ENCODE measurements around the gene ADAMTS9. TPM values are rescaled to one million over a fixed set of nuclear protein-coding genes. Genes with fewer than 3 reads are reported as not detected.

The ADAMTS9 gene
- total RNA-seq, 1 donor: not detected

DNA sequence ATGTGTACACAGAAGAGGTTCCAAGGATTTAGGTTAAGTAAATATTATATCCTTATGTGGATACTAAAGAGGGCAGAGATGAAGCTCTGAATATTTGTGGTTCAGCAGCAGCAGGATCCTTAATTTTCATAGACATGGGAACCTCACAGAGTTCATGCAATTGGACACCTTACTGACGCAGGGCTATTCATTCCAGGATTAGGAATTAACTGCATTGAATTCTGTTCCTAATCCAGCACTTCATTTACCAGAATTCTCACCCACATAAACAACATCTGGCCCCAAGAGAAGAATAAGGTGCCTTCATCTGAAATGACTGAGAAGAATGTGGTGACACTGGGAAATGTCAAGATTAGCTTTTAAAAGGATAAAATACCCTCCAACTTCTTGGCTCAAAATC lies 62.4 kb downstream of the ADAMTS9 start:
- H3K4me1 ChIP-seq (ENCODE audit: insufficient read depth, low read length): no peaks in the 10 kb centered on the region
- H3K27me3 ChIP-seq (ENCODE audit: insufficient read depth, low read length): no peaks in the 10 kb centered on the region
- no peaks in the 10 kb centered on the region for H3K9me3 ChIP-seq (ENCODE audit: low read depth, low read length)
- H3K4me3 ChIP-seq (ENCODE audit: low read length): no peak overlapping the region

DNA sequence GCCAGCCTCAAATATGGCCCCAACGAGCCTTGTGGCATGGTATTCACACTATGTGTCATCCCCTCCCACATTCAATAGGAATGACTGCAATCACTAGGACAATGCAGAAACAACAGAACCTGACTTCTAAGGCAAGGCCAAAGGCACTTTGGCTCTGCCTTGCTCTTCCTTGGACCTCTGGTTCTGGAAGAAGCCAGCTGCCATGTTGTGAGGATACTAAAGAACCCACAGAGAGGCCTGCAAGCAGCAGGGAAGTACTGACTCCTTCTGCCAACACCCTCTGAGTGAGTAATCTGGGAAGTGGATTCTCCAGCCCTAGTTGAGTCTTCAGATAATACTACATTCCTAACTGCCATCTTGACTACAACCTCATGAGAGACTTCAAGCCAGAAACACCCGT lies 64.7 kb downstream of the ADAMTS9 start:
- Histone ChIP-seq H3K4me3 (ENCODE audit: low read length) (no peak overlapping the region), H3K27me3 (ENCODE audit: insufficient read depth, low read length) (no peaks in the 10 kb centered on the region), H3K4me1 (ENCODE audit: insufficient read depth, low read length) (no peaks in the 10 kb centered on the region), H3K9me3 (ENCODE audit: low read depth, low read length) (no peaks in the 10 kb centered on the region)

DNA sequence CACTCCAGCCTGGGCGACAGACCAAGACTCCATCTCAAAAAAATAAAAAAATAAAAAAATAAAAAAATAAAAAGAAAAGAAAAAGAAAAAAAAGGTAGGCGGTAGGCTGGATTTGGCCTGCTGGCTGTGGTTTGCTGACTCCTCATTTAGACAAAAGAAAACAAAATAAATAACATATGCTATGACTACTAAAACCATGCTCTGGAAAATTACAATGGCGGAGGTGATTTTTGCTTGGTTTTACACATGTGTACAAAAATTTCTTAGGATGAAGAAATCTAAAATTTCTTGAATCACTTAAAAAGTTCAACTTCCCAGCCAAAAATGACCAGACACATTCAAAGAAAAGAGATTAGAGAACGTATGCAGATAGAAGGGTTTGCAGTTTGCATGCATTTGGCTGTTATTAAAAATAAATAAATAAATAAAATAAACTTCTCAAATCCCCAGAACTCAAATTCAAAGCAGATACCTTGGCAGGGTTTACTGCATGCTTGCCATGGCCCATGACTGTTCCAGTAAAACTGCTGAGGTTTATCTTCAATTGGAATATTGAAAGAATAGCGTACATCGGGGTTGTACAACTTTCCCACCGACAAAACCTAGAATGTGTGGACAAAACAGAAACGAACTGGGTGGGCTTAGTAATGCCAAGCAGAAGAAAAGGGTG lies 65.9 kb downstream of the ADAMTS9 start:
- Histone ChIP-seq H3K4me1 (ENCODE audit: insufficient read depth, low read length) (no peaks in the 10 kb centered on the region), H3K4me3 (ENCODE audit: low read length) (no peak overlapping the region), H3K9me3 (ENCODE audit: low read depth, low read length) (no peaks in the 10 kb centered on the region), H3K27me3 (ENCODE audit: insufficient read depth, low read length) (no peaks in the 10 kb centered on the region)

DNA sequence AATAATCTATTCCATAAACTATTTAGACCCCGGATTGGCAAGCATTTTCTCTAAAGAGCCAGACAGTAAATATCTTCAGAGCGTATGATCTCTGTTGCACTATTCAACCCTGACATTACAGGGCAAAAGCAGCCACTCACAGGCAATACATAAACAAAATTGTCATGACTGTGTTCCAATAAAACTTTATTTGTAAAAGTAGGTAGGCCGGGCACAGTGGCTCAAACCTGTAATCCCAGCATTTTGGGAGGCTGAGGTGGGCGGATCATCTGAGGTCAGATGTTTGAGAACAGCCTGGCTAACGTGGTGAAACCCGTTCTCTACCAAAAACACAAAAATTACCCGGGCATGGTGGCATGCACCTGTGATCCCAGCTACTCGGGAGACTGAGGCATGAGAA lies 66.5 kb downstream of the ADAMTS9 start:
- Histone ChIP-seq H3K4me1 (ENCODE audit: insufficient read depth, low read length) (no peaks in the 10 kb centered on the region), H3K4me3 (ENCODE audit: low read length) (no peak overlapping the region), H3K9me3 (ENCODE audit: low read depth, low read length) (no peaks in the 10 kb centered on the region), H3K27me3 (ENCODE audit: insufficient read depth, low read length) (no peaks in the 10 kb centered on the region)

DNA sequence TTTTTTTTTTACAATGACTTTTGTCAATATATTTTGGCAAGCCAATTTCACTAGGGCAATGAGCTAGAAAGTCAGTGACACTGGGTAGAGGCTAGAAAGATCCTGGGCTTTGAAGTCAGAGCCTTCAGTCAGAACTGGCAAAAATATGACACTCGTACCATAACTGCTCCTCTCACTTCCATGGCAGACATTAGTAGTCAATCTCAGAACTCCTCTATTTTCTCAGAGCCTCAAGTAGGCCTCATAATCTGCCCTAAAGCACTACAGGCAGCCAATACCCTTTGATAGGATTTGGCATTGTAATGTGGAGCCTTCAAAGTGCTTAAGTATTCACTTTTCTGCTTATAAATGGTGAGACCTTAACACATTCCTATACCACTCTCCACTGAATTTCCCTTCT lies 67.8 kb downstream of the ADAMTS9 start:
- Histone ChIP-seq H3K4me3 (ENCODE audit: low read length) (no peak overlapping the region), H3K27me3 (ENCODE audit: insufficient read depth, low read length) (no peaks in the 10 kb centered on the region), H3K4me1 (ENCODE audit: insufficient read depth, low read length) (no peaks in the 10 kb centered on the region), H3K9me3 (ENCODE audit: low read depth, low read length) (no peaks in the 10 kb centered on the region)

DNA sequence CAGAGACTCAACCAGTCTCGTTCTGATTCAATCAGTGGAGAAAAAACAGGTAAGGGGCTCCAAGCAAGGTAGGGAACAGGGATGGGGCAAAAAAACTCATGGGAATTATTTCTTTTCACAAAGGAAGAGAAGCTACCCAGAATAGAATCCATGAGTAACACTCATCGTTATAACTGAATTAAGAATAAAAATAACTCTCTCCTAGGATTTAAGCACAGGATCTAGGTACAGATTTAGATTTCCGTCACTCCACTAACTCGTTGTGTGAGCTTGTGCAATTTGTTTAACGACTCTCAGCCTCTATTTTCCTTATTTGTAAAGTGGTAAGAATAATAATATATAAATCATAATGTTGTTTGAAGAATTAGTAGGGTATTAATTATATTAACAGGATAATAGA lies 68.6 kb downstream of the ADAMTS9 start:
- no peaks in the 10 kb centered on the region for H3K27me3 ChIP-seq (ENCODE audit: insufficient read depth, low read length)
- no peak overlapping the region for H3K4me3 ChIP-seq (ENCODE audit: low read length)
- no peaks in the 10 kb centered on the region for H3K9me3 ChIP-seq (ENCODE audit: low read depth, low read length)
- no peaks in the 10 kb centered on the region for H3K4me1 ChIP-seq (ENCODE audit: insufficient read depth, low read length)

DNA sequence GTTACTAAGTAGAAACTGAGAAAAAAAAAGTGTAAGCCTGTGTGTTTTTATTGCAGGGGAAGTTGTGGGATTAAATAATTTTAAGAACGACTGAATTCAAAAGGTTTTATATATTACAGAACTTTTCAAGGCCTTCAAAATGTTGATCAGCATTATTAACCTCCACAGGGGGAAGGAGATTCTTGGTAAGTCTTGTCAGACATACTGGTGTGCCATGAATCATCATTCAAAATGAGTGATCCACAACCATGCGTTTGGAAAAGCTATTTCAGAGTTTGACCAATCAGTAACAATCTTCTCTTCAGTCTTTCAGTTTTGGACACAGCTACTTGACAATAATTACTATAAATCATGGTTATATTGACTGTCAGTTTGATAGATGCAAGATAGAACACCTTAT lies 70.2 kb downstream of the ADAMTS9 start:
- H3K27me3 ChIP-seq (ENCODE audit: insufficient read depth, low read length): no peaks in the 10 kb centered on the region
- H3K4me3 ChIP-seq (ENCODE audit: low read length): no peak overlapping the region
- H3K4me1 ChIP-seq (ENCODE audit: insufficient read depth, low read length): no peaks in the 10 kb centered on the region
- no peaks in the 10 kb centered on the region for H3K9me3 ChIP-seq (ENCODE audit: low read depth, low read length)

DNA sequence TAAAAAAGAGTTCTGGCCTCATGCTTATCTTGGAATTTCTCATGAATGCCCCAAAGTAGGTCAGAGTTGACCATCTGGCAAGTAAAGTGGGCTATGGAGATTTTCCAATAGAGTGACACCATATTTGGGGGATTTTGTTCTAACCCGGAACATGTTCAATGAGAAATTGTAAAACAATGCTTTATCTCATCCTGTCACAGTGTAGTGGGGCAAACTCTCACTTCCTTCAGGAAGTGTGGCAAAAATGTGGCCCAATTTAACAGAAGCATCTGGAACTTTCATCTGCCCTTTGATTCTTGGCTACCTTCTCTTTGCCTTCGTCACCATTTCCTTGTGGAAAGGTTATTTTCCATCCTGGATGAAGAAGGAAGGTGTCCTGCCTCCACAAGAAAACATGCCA lies 70.8 kb downstream of the ADAMTS9 start:
- H3K4me3 ChIP-seq (ENCODE audit: low read length): no peak overlapping the region
- H3K9me3 ChIP-seq (ENCODE audit: low read depth, low read length): no peaks in the 10 kb centered on the region
- no peaks in the 10 kb centered on the region for H3K4me1 ChIP-seq (ENCODE audit: insufficient read depth, low read length)
- H3K27me3 ChIP-seq (ENCODE audit: insufficient read depth, low read length): no peaks in the 10 kb centered on the region

DNA sequence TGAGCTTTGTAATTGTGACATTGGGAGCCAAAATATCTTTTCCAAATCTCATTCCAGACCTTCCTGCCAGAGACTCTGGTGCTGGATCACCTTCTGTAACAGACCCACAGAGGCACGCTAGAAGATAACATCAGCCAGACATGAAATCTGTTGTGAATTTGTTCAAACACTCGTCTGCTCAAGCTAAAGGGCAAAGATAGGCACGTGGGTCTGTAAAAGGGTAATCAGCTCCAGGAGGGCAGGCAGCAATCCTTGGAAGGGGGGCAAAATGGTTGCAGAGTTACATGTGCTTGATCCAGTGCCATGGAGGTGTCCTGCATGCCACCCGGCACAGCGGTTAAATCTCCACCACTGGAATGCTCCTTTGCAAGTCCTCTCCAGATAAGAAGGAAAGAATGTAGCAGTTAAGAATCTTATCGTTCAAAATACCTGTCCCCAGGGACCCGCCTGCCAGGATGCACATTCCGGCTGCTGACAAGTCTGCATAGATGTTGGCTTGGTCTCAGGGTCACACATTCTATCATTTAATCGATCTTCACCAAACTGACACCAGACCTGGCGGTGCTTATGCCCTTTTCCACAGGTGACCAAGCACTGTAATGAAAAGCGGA lies 74.8 kb downstream of the ADAMTS9 start:
- Histone ChIP-seq H3K4me1 (ENCODE audit: insufficient read depth, low read length) (no peaks in the 10 kb centered on the region), H3K27me3 (ENCODE audit: insufficient read depth, low read length) (no peaks in the 10 kb centered on the region), H3K4me3 (ENCODE audit: low read length) (no peak overlapping the region), H3K9me3 (ENCODE audit: low read depth, low read length) (peaks cover under 1% of the 10 kb centered on the region)

DNA sequence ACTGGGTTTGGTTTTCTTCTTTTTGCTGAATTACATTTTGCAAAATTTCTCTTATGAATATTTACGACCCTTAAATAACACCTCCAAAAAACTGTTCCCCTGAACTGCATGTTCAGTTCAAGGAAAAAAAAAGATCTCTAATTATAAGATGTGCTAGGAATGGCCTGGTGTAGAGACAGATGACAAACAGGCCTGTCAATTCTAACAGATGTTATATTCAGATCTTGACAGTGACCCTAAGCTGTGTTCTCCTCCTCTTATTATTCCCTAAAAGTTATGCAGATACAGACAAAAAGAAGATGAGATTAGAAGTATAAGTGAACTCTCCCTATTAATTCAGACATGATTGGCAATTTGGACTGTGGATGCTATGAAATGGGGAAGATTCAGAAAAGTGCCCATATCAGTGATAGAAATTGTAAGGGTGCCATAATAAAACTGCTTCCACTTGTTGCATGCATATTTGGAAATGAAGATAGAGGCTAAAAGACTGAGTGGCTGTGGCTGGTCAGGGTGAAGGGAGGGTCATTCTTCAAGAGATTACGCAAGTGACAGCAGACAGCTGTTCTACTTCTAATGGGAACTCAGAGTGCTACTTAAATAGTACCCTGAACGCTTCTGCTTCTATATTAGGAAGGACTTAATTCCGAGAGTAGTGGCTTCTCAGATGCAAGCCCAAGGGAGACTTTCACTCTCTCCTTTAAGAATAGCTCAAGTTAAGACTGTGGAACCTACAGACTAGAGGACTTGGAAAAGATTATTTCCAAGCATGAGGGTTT lies 75.5 kb downstream of the ADAMTS9 start:
- no peaks in the 10 kb centered on the region for H3K4me1 ChIP-seq (ENCODE audit: insufficient read depth, low read length)

DNA sequence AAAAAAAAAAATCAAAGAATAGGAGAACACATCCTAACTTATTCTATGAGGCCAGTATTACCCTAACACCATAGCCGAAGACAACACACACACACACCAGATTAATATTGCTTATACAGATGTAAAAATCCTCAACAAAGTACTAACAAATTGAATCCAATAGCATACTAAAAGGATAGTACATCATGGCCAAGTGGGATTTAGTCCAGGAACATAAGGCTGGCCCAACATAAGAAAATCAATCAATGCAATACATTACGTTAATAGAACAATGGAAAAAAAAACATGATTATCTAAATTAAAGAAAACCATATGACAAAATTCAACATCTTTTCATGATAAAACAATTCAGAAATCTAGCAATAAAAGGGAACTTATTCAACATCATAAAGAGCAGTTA lies 79.1 kb downstream of the ADAMTS9 start:
- Histone ChIP-seq H3K4me1 (ENCODE audit: insufficient read depth, low read length) (no peaks in the 10 kb centered on the region), H3K27me3 (ENCODE audit: insufficient read depth, low read length) (no peaks in the 10 kb centered on the region), H3K4me3 (ENCODE audit: low read length) (no peak overlapping the region), H3K9me3 (ENCODE audit: low read depth, low read length) (peaks cover 5% of the 10 kb centered on the region)

More for the DNA sequence above, 75.5 kb downstream of the ADAMTS9 start:
- Histone ChIP-seq H3K27me3 (ENCODE audit: insufficient read depth, low read length) (no peaks in the 10 kb centered on the region), H3K4me3 (ENCODE audit: low read length) (no peak overlapping the region), H3K9me3 (ENCODE audit: low read depth, low read length) (peaks cover 5% of the 10 kb centered on the region)

DNA sequence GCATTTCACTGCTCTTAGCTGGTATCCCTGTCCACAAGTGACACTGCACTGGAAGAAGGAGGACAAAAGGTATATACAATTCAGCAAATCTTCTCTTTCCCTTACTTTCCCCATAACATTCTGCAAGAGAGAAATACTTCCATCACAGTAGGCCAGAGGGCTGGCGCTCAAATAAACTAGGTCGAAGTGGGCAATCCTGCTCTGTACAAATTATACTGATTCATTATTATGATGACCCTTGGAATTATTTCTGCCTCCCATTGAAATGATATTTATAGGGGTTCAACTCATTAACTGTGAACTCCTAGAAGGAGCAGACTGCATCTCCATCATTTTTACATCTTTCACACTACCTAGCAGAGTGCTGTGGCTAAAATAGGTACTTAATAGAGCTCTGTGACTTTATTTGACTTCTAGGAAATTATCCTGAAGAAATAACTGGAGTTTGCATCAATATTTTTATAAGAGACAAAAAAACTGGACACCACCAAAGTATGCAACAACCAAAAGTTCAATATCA lies 80.7 kb downstream of the ADAMTS9 start:
- Histone ChIP-seq H3K4me3 (ENCODE audit: low read length) (no peak overlapping the region), H3K27me3 (ENCODE audit: insufficient read depth, low read length) (no peaks in the 10 kb centered on the region), H3K4me1 (ENCODE audit: insufficient read depth, low read length) (no peaks in the 10 kb centered on the region), H3K9me3 (ENCODE audit: low read depth, low read length) (peaks cover 5% of the 10 kb centered on the region)

DNA sequence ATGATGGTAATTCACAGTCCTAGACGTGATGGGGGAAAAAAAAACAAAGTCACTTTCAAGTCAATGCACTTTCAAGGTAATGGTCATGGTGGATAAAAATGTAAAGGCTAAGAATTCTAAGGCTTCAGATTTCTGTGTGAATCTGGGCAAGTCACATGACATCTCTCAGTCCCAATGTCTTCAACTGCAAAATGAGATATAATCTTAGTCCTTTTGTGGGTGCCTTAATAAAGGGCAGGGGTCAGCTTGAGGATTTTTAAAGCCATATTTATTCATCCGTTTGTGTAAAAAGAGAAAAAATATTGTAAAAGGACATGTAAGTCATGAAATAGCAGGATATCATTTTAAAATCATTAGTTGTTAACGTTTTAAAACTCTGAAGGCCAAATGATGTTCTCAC lies 83.5 kb downstream of the ADAMTS9 start:
- Histone ChIP-seq H3K27me3 (ENCODE audit: insufficient read depth, low read length) (no peaks in the 10 kb centered on the region), H3K9me3 (ENCODE audit: low read depth, low read length) (peaks cover 5% of the 10 kb centered on the region), H3K4me1 (ENCODE audit: insufficient read depth, low read length) (no peaks in the 10 kb centered on the region), H3K4me3 (ENCODE audit: low read length) (no peak overlapping the region)

DNA sequence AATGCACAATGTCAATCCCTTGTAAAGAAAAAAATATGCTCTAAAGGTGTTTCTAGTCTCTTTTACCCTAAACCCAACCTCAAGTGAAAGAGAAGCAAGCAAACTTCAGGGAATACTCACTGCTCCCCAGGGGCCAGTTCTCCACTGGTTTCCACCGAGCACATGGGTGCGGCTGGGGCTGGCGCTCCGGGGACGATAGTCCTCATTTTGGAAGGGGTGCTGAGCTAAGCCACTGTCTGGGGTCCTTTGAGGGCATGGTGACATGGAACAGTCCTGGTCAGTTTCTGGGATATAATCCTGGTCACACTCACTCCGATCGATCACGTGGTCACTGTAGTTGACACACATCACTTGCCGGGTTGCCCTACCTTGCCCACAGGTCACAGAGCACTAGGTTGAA lies 86.0 kb downstream of the ADAMTS9 start:
- H3K4me3 ChIP-seq (ENCODE audit: low read length): no peak overlapping the region
- H3K27me3 ChIP-seq (ENCODE audit: insufficient read depth, low read length): no peaks in the 10 kb centered on the region
- no peaks in the 10 kb centered on the region for H3K9me3 ChIP-seq (ENCODE audit: low read depth, low read length)
- H3K4me1 ChIP-seq (ENCODE audit: insufficient read depth, low read length): no peaks in the 10 kb centered on the region

DNA sequence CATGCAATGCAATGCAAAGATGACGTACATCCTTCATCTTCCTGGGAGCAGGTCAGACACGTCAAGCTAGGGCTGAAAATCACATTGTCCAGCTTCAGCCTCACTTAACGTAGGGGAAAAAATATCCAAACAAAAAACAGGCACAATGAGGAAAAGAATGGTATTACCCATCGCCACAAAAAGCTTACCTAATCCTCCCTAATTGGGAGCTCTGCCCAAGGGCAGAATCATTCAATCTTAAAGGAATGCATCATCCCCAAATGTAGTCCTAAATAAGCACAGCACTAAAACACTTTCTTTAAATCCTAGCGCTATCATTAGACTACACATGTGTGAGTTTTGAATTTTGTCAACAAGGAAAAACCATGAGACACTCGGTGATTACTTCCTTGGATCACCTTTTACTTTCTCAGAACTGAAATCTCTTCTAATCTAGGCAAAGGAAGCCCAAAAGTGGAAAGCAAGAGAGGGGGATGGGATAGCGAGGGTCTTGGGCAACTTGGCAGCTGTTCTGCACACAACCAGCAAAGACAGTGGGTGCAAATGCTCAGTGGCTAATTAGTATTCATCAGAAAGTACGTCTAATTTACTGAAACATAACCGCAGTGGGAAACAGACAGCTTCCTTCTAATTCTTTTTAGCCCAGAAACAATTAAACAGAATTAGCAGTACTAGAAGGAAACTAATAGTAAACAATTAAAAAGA lies 87.4 kb downstream of the ADAMTS9 start:
- Histone ChIP-seq H3K4me1 (ENCODE audit: insufficient read depth, low read length) (no peaks in the 10 kb centered on the region), H3K27me3 (ENCODE audit: insufficient read depth, low read length) (no peaks in the 10 kb centered on the region), H3K4me3 (ENCODE audit: low read length) (no peak overlapping the region), H3K9me3 (ENCODE audit: low read depth, low read length) (no peaks in the 10 kb centered on the region)
